HEK293T (cell line): Measurements from ENCODE around the gene SUMO3.

Source experiments
- BHLHE40 ChIP-seq: fragments of 450-650 bp; IDR thresholded peaks from 2 replicates; pipeline ENCODE4 v1.6.1; 2016; ENCODE audit warnings: mild to moderate bottlenecking, moderate library complexity, borderline replicate concordance
- FOXM1 ChIP-seq: fragments of 450-650 bp; IDR thresholded peaks from 2 replicates; pipeline ENCODE4 v1.6.1; 2017; ENCODE audit warnings: mild to moderate bottlenecking, borderline replicate concordance
- L3MBTL2 ChIP-seq: fragments of 450-650 bp; conservative IDR thresholded peaks from 2 replicates; pipeline ENCODE4 v1.6.1; 2016; ENCODE audit warnings: mild to moderate bottlenecking
- PKNOX1 ChIP-seq: fragments of 450-650 bp; IDR thresholded peaks from 2 replicates; pipeline ENCODE4 v1.6.1; 2016
- SUZ12 ChIP-seq: fragments of 450-650 bp; IDR thresholded peaks from 2 replicates; pipeline ENCODE4 v1.6.1; 2016; ENCODE audit warnings: mild to moderate bottlenecking

DNA sequence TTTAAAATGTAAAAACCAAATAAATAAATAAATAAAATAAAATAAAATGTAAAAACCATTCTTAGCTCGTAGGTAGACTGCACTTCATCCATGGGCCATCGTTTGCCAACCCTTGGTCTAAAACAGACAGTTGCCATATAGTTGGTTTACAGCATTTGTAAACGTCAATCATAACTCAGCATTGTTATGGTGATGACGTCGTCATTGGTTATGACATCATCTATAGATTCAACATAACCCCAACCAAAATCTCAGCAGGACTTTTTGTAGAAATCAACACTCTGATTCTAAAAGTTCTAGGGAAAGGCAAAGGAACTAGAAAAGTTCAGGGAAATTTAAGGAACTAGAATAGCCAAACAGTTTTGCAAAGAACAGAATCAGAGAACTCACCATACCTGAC lies 15.8 kb upstream of the SUMO3 start:
- TF ChIP-seq BHLHE40 (no peak), L3MBTL2 (no peak), PKNOX1 (0 out of 2 replicates have a peak, but pooled peaks have one; percentile 28), SUZ12 (no peak), FOXM1 (no peak)
